WTC11 (cell line): ENCODE data around the gene RIMBP2. TPM values are rescaled to one million over a fixed set of nuclear protein-coding genes. Genes with fewer than 3 reads are reported as not detected.

ENCODE experiments used
- ATAC-seq: fragments of 200-7000 bp; cut with Tn5 transposase; 2 replicates; pipeline ENCODE4 v1.10.0; 2021; ENCODE audit warnings: mild to moderate bottlenecking, moderate library complexity
- CTCF ChIA-PET: fragments of 300-600 bp; sonication (Branson Sonifier 250); formaldehyde crosslinking; loops from one replicate; lab custom pipeline; 2021; ENCODE audit warnings: antibody characterized with exemption; lab: Charles Lee
- POLR2A ChIA-PET: fragments of 350-600 bp; sonication (Branson Sonifier 250); formaldehyde crosslinking; loops from one replicate; lab custom pipeline; 2021; ENCODE audit warnings: antibody characterized with exemption; lab: Charles Lee
- DNase-seq: peaks from one replicate; pipeline ENCODE4 v3.0.0; 2021; ENCODE audit warnings: low spot score
- H3K27ac Mint-ChIP-seq: 2 replicates; pipeline ENCODE4 v1.8.0; 2021; ENCODE audit warnings: mixed read lengths
- H3K27me3 Mint-ChIP-seq: 2 replicates; pipeline ENCODE4 v1.8.0; 2021; ENCODE audit warnings: low read depth, mild to moderate bottlenecking, moderate library complexity, mixed read lengths
- H3K36me3 Mint-ChIP-seq: 2 replicates; pipeline ENCODE4 v1.8.0; 2021; ENCODE audit warnings: mixed read lengths
- H3K4me1 Mint-ChIP-seq: 2 replicates; pipeline ENCODE4 v1.8.0; 2022; ENCODE audit warnings: mixed read lengths
- H3K4me3 Mint-ChIP-seq: 2 replicates; pipeline ENCODE4 v1.8.0; 2021; ENCODE audit warnings: mild to moderate bottlenecking, moderate library complexity, mixed read lengths
- H3K9me3 Mint-ChIP-seq: 2 replicates; pipeline ENCODE4 v1.8.0; 2021; ENCODE audit warnings: mixed read lengths
- ATF6 ChIP-seq: sonication (generic); formaldehyde crosslinking; IDR thresholded peaks from 2 replicates; pipeline ENCODE4 v1.8.1; 2023; ENCODE audit warnings: mild to moderate bottlenecking, missing genetic modification reagents
- CBFB ChIP-seq: sonication (generic); formaldehyde crosslinking; IDR thresholded peaks from 2 replicates; pipeline ENCODE4 v1.8.1; 2022; ENCODE audit warnings: mild to moderate bottlenecking, low read depth, missing genetic modification reagents
- CREM ChIP-seq: sonication (generic); formaldehyde crosslinking; IDR thresholded peaks from 2 replicates; pipeline ENCODE4 v1.8.1; 2022; ENCODE audit warnings: mild to moderate bottlenecking, missing genetic modification reagents, moderate library complexity
- ELF4 ChIP-seq: sonication (generic); formaldehyde crosslinking; IDR thresholded peaks from 2 replicates; pipeline ENCODE4 v1.8.1; 2022; ENCODE audit warnings: low read depth, mild to moderate bottlenecking, moderate library complexity, missing genetic modification reagents
- EMX1 ChIP-seq: fragments of 250-450 bp; sonication (Bioruptor Pico); IDR thresholded peaks from 2 replicates; pipeline ENCODE4 v1.8.0; 2021; ENCODE audit warnings: mild to moderate bottlenecking
- ESRRA ChIP-seq: sonication (generic); formaldehyde crosslinking; IDR thresholded peaks from 2 replicates; pipeline ENCODE4 v1.8.1; 2022; ENCODE audit warnings: mild to moderate bottlenecking, missing genetic modification reagents, borderline replicate concordance
- ETV6 ChIP-seq: sonication (generic); formaldehyde crosslinking; IDR thresholded peaks from 2 replicates; pipeline ENCODE4 v1.8.1; 2022; ENCODE audit warnings: mild to moderate bottlenecking, missing genetic modification reagents
- FOXP1 ChIP-seq: sonication (generic); formaldehyde crosslinking; IDR thresholded peaks from 2 replicates; pipeline ENCODE4 v1.8.0; 2022; ENCODE audit warnings: missing genetic modification reagents, mild to moderate bottlenecking, moderate library complexity, borderline replicate concordance
- GTF2I ChIP-seq: fragments of 250-450 bp; sonication (Bioruptor Pico); conservative IDR thresholded peaks from 2 replicates; pipeline ENCODE4 v1.4.0; 2021; ENCODE audit warnings: mild to moderate bottlenecking
- JAZF1 ChIP-seq: fragments of 250-450 bp; sonication (Bioruptor Pico); IDR thresholded peaks from 2 replicates; pipeline ENCODE4 v1.9.0; 2021; ENCODE audit warnings: moderate library complexity, mild to moderate bottlenecking, inconsistent platforms
- MXD4 ChIP-seq: fragments of 250-450 bp; sonication (Bioruptor Pico); IDR thresholded peaks from 2 replicates; pipeline ENCODE4 v1.8.0; 2021; ENCODE audit warnings: mild to moderate bottlenecking, moderate library complexity, borderline replicate concordance
- NR3C1 ChIP-seq: sonication (generic); formaldehyde crosslinking; conservative IDR thresholded peaks from 2 replicates; pipeline ENCODE4 v1.8.1; 2023; ENCODE audit warnings: low read depth, mild to moderate bottlenecking, missing genetic modification reagents
- RELA ChIP-seq: sonication (generic); formaldehyde crosslinking; IDR thresholded peaks from 2 replicates; pipeline ENCODE4 v1.8.1; 2022; ENCODE audit warnings: missing genetic modification reagents, mild to moderate bottlenecking, borderline replicate concordance
- TEAD4 ChIP-seq: sonication (generic); formaldehyde crosslinking; IDR thresholded peaks from 2 replicates; pipeline ENCODE4 v1.8.0; 2022; ENCODE audit warnings: mild to moderate bottlenecking, missing genetic modification reagents
- ZMAT4 ChIP-seq: fragments of 250-450 bp; sonication (Bioruptor Pico); IDR thresholded peaks from 2 replicates; pipeline ENCODE4 v1.9.0; 2021; ENCODE audit warnings: mild to moderate bottlenecking
- ZNF317 ChIP-seq: sonication (generic); formaldehyde crosslinking; IDR thresholded peaks from 2 replicates; pipeline ENCODE4 v1.8.1; 2023; ENCODE audit warnings: low read depth, mild to moderate bottlenecking, moderate library complexity, missing genetic modification reagents, borderline replicate concordance
- ZNF423 ChIP-seq: fragments of 250-450 bp; sonication (Bioruptor Pico); IDR thresholded peaks from 2 replicates; pipeline ENCODE4 v2.1.2; 2022; ENCODE audit warnings: mild to moderate bottlenecking, moderate library complexity
- total RNA-seq: library from RNA; stranded (reverse); gene quantifications from 3 replicates; pipeline ENCODE4 v1.2.3, GENCODE V29; 2021
- TF ChIP-seq, protein P1 (sequence below): sonication (generic); formaldehyde crosslinking; IDR thresholded peaks from 2 replicates; pipeline ENCODE4 v1.8.0; 2022; ENCODE audit warnings: mild to moderate bottlenecking, missing genetic modification reagents
- TF ChIP-seq, protein P2 (sequence below): sonication (generic); formaldehyde crosslinking; IDR thresholded peaks from 2 replicates; pipeline ENCODE4 v1.8.0; 2022; ENCODE audit warnings: mild to moderate bottlenecking, missing genetic modification reagents
- TF ChIP-seq, protein P3 (sequence below): sonication (generic); formaldehyde crosslinking; IDR thresholded peaks from 2 replicates; pipeline ENCODE4 v1.8.1; 2022; ENCODE audit warnings: low read depth, mild to moderate bottlenecking, moderate library complexity, missing genetic modification reagents, borderline replicate concordance
- TF ChIP-seq, protein P4 (sequence below): sonication (generic); formaldehyde crosslinking; conservative IDR thresholded peaks from 2 replicates; pipeline ENCODE4 v1.8.1; 2022; ENCODE audit warnings: mild to moderate bottlenecking, missing genetic modification reagents

The RIMBP2 gene
- total RNA-seq, 1 experiment from 2014 or later, result 2.6 TPM

DNA sequence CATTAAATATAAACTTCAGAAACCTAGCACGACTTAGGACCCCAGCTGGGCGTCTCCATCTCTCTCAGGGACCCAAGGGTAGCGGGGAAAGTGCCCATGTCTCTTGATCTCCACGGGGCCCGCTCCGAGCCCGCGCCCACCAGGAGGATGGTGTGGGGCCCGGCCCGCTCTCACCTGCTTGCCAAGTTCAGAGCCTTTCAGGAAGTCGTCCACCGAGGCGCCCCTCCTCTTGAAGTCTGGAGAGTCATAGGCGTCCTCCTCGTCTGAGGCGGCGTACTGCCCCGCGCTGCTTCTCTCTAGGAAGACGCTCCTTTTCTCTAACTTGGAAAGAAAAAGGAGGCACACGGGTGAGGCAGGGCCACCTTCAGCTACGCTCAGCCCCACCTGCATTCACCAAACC, 281.5 kb downstream of the RIMBP2 start:
- Mint-ChIP-seq H3K27ac (no peak overlapping the region), H3K36me3 (peaks cover 9% of the 10 kb centered on the region), H3K9me3 (peaks cover 23% of the 10 kb centered on the region), H3K4me3 (no peak overlapping the region), H3K4me1 (no peaks in the 10 kb centered on the region), H3K27me3 (no peaks in the 10 kb centered on the region)
- POLR2A ChIA-PET, result no interaction called here
- CTCF ChIA-PET, result no interaction called here
- ATAC-seq, result no peak
- no peak for DNase-seq
- TF ChIP-seq CREM (CRISPR knock-in tag) (no peak), ELF4 (CRISPR knock-in tag) (no peak), ATF6 (CRISPR knock-in tag) (no peak), ETV6 (CRISPR knock-in tag) (no peak), NR3C1 (CRISPR knock-in tag) (no peak), RELA (CRISPR knock-in tag) (no peak), FOXP1 (CRISPR knock-in tag) (no peak), MXD4 (CRISPR knock-in tag) (no peak)
- TF ChIP-seq, protein P1, sequence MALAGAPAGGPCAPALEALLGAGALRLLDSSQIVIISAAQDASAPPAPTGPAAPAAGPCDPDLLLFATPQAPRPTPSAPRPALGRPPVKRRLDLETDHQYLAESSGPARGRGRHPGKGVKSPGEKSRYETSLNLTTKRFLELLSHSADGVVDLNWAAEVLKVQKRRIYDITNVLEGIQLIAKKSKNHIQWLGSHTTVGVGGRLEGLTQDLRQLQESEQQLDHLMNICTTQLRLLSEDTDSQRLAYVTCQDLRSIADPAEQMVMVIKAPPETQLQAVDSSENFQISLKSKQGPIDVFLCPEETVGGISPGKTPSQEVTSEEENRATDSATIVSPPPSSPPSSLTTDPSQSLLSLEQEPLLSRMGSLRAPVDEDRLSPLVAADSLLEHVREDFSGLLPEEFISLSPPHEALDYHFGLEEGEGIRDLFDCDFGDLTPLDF, result no peak

GRCh38 chr12:130433834-130434233, 282.3 kb downstream of the RIMBP2 start:
- Mint-ChIP-seq H3K27ac (no peak overlapping the region), H3K4me1 (no peaks in the 10 kb centered on the region), H3K27me3 (no peaks in the 10 kb centered on the region), H3K36me3 (peaks cover 6% of the 10 kb centered on the region; the same call in 1 of the 2 replicates), H3K9me3 (peaks cover 18% of the 10 kb centered on the region), H3K4me3 (no peak overlapping the region)
- ChIA-PET CTCF (no interaction called here), POLR2A (no interaction called here)
- TF ChIP-seq, protein P2, sequence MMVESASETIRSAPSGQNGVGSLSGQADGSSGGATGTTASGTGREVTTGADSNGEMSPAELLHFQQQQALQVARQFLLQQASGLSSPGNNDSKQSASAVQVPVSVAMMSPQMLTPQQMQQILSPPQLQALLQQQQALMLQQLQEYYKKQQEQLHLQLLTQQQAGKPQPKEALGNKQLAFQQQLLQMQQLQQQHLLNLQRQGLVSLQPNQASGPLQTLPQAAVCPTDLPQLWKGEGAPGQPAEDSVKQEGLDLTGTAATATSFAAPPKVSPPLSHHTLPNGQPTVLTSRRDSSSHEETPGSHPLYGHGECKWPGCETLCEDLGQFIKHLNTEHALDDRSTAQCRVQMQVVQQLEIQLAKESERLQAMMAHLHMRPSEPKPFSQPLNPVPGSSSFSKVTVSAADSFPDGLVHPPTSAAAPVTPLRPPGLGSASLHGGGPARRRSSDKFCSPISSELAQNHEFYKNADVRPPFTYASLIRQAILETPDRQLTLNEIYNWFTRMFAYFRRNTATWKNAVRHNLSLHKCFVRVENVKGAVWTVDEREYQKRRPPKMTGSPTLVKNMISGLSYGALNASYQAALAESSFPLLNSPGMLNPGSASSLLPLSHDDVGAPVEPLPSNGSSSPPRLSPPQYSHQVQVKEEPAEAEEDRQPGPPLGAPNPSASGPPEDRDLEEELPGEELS, result no peak
- no peak for TF ChIP-seq ZNF317 (CRISPR knock-in tag)
- TF ChIP-seq EMX1, result no peak
- no peak for TF ChIP-seq CBFB (CRISPR knock-in tag)
- DNase-seq (no peak), ATAC-seq (no peak)

DNA sequence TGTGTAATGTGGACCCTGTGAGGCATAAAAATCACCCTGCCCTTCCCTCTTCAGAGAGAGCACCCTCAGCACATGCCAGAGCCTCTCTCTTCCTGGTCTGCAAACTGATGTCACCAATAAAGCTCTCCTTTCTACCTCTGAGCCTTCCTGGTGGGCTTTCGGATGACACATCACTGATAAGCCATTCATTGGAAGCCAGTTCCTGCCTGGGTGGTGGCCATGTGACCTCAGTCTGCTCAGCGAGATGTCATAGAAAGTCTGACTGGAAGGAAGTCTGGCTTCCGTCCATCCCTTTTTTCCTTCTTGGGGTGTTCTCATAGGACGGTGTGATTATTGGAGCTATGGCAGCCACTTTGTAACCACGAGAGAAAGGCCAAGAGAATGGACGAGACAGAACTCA, 282.7 kb downstream of the RIMBP2 start:
- no peak overlapping the region for H3K27ac Mint-ChIP-seq
- no peaks in the 10 kb centered on the region for H3K27me3 Mint-ChIP-seq
- DNase-seq (no peak), ATAC-seq (no peak)
- peaks cover 6% of the 10 kb centered on the region; the same call in 1 of the 2 replicates for H3K36me3 Mint-ChIP-seq
- CTCF ChIA-PET, result no interaction called here
- TF ChIP-seq, protein P3, sequence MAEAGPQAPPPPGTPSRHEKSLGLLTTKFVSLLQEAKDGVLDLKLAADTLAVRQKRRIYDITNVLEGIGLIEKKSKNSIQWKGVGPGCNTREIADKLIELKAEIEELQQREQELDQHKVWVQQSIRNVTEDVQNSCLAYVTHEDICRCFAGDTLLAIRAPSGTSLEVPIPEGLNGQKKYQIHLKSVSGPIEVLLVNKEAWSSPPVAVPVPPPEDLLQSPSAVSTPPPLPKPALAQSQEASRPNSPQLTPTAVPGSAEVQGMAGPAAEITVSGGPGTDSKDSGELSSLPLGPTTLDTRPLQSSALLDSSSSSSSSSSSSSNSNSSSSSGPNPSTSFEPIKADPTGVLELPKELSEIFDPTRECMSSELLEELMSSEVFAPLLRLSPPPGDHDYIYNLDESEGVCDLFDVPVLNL, result no peak
- TF ChIP-seq ZNF423 (CRISPR knock-in tag) (no peak), GTF2I (CRISPR knock-in tag) (no peak), ZMAT4 (CRISPR knock-in tag) (no peak), ELF4 (CRISPR knock-in tag) (no peak), ESRRA (CRISPR knock-in tag) (no peak), TEAD4 (no peak), JAZF1 (CRISPR knock-in tag) (no peak)
- TF ChIP-seq, protein P4, sequence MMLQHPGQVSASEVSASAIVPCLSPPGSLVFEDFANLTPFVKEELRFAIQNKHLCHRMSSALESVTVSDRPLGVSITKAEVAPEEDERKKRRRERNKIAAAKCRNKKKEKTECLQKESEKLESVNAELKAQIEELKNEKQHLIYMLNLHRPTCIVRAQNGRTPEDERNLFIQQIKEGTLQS (CRISPR knock-in tag), result no peak
- TF ChIP-seq, all 79 proteins: peak for 0
- Mint-ChIP-seq H3K9me3 (peaks cover 17% of the 10 kb centered on the region), H3K4me1 (no peaks in the 10 kb centered on the region), H3K4me3 (no peak overlapping the region)
- POLR2A ChIA-PET, result no interaction called here
